ENCODE data around the gene COX6B2. TPM values are rescaled to one million over a fixed set of nuclear protein-coding genes. Genes with fewer than 3 reads are reported as not detected.

The COX6B2 gene
- total RNA-seq, 1 donor from 2014 or later, result 0.50 TPM

DNA sequence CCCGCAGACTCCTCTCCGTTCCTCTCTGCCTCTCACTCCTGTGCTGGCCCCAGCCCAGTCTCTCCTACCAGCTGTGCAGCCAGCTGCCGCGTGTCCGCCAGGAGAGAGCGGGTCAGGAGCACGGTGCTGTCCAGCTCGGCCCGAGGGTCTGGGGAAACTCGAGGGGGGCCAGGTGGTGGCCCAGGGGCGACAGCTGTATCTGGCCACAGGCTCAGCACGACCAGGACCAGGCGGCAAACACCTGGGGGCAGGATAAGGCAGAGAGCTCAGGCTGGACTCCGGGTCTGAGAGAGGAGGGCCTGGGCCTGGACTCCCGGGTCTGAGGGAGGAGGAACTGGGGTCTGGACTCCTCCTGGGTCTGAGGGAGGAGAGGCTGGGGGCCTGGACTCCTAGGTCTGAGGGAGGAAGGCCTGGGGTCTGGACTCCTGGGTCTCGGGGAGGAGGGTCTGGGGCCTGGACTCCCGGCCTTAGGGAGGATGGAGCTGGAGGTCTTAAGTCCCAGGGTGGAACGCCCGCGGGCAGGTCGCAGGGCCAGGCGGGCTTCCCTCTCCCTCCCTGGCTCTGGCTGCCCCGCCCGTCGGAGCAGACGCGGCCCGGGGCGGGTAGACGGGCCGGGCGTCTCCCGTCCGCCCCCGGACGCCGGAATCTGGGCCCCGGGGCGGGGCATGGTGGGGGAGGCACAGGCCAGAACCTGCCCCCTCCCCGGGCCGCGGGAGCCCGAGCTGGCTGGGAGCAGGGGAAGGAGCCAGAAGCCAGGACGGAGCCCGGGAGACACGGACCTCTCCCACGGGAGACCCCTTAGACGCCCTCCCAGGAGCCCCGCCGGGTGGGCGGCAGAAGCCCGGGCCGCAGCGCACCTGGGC lies 14.4 kb upstream of the COX6B2 start:
- H3K27ac ChIP-seq (ENCODE audit: low read depth, low read length), result peak overlapping the region; percentile 70
- peak overlapping the region; percentile 83 for H3K4me3 Mint-ChIP-seq (ENCODE audit: unreplicated experiment)
- H3K4me1 ChIP-seq (ENCODE audit: insufficient read depth, low read length), result peaks cover 38% of the 10 kb centered on the region
- peak; percentile 34 for DNase-seq (ENCODE audit: low read depth)
- peaks cover 34% of the 10 kb centered on the region for H4K20me1 ChIP-seq (ENCODE audit: insufficient read depth, low read length)
- peaks cover 12% of the 10 kb centered on the region for H3K36me3 Mint-ChIP-seq (ENCODE audit: low read depth, unreplicated experiment)
- peak overlapping the region; percentile 88 for H3K9ac ChIP-seq (ENCODE audit: low read length)
- H3K9me3 ChIP-seq (ENCODE audit: insufficient read depth, low read depth, low read length), result no peaks in the 10 kb centered on the region
- peak overlapping the region; percentile 50 for H2AFZ ChIP-seq (ENCODE audit: low read depth, low read length)
- peaks cover 14% of the 10 kb centered on the region for H3K36me3 ChIP-seq (ENCODE audit: insufficient read depth, low read length)
- peak overlapping the region; percentile 72 for H3K4me3 ChIP-seq (ENCODE audit: insufficient read depth, low read depth, low read length)
- H3K27me3 Mint-ChIP-seq (ENCODE audit: low read depth, unreplicated experiment), result no peaks in the 10 kb centered on the region
- TF ChIP-seq, protein P1, sequence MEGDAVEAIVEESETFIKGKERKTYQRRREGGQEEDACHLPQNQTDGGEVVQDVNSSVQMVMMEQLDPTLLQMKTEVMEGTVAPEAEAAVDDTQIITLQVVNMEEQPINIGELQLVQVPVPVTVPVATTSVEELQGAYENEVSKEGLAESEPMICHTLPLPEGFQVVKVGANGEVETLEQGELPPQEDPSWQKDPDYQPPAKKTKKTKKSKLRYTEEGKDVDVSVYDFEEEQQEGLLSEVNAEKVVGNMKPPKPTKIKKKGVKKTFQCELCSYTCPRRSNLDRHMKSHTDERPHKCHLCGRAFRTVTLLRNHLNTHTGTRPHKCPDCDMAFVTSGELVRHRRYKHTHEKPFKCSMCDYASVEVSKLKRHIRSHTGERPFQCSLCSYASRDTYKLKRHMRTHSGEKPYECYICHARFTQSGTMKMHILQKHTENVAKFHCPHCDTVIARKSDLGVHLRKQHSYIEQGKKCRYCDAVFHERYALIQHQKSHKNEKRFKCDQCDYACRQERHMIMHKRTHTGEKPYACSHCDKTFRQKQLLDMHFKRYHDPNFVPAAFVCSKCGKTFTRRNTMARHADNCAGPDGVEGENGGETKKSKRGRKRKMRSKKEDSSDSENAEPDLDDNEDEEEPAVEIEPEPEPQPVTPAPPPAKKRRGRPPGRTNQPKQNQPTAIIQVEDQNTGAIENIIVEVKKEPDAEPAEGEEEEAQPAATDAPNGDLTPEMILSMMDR (IDR thresholded peaks at IDR 0.05; ENCODE audit: insufficient read depth, low read depth, low read length), result no peak
- no peak for TF ChIP-seq EZH2 (IDR thresholded peaks at IDR 0.05; ENCODE audit: insufficient read depth, low read length)
- H3K27ac Mint-ChIP-seq (ENCODE audit: unreplicated experiment), result peak overlapping the region; percentile 47
- H3K9me3 Mint-ChIP-seq (ENCODE audit: unreplicated experiment), result no peaks in the 10 kb centered on the region
- peak overlapping the region; percentile 97 for H3K4me2 ChIP-seq (ENCODE audit: low read length)
- H3K27me3 ChIP-seq (ENCODE audit: insufficient read depth, low read length), result no peaks in the 10 kb centered on the region
- peaks cover 31% of the 10 kb centered on the region for H3K79me2 ChIP-seq (ENCODE audit: insufficient read depth, low read length)
- peaks cover 27% of the 10 kb centered on the region for H3K4me1 Mint-ChIP-seq (ENCODE audit: low read depth, unreplicated experiment)
- no peak for FAIRE-seq

GRCh38 chr19:55368106-55368505 lies 13.6 kb upstream of the COX6B2 start:
- Histone ChIP-seq H3K9me3 (ENCODE audit: insufficient read depth, low read depth, low read length) (no peaks in the 10 kb centered on the region), H3K4me3 (ENCODE audit: insufficient read depth, low read depth, low read length) (peak overlapping the region; percentile 72), H3K4me1 (ENCODE audit: insufficient read depth, low read length) (peaks cover 29% of the 10 kb centered on the region), H3K9ac (ENCODE audit: low read length) (peak overlapping the region; percentile 88), H2AFZ (ENCODE audit: low read depth, low read length) (no peak overlapping the region), H3K27ac (ENCODE audit: low read depth, low read length) (no peak overlapping the region), H3K36me3 (ENCODE audit: insufficient read depth, low read length) (peaks cover 14% of the 10 kb centered on the region), H3K27me3 (ENCODE audit: insufficient read depth, low read length) (no peaks in the 10 kb centered on the region), H4K20me1 (ENCODE audit: insufficient read depth, low read length) (peaks cover 36% of the 10 kb centered on the region), H3K79me2 (ENCODE audit: insufficient read depth, low read length) (peaks cover 31% of the 10 kb centered on the region), H3K4me2 (ENCODE audit: low read length) (peak overlapping the region; percentile 97)
- H3K27me3 Mint-ChIP-seq (ENCODE audit: low read depth, unreplicated experiment), result no peaks in the 10 kb centered on the region
- TF ChIP-seq, protein P1 (IDR thresholded peaks at IDR 0.05; ENCODE audit: insufficient read depth, low read depth, low read length), result no peak
- no peak for TF ChIP-seq EZH2 (IDR thresholded peaks at IDR 0.05; ENCODE audit: insufficient read depth, low read length)
- no peak overlapping the region for H3K27ac Mint-ChIP-seq (ENCODE audit: unreplicated experiment)
- H3K4me1 Mint-ChIP-seq (ENCODE audit: low read depth, unreplicated experiment), result peaks cover 25% of the 10 kb centered on the region
- peaks cover 12% of the 10 kb centered on the region for H3K36me3 Mint-ChIP-seq (ENCODE audit: low read depth, unreplicated experiment)
- FAIRE-seq (no peak), DNase-seq (ENCODE audit: low read depth) (no peak)
- H3K4me3 Mint-ChIP-seq (ENCODE audit: unreplicated experiment), result peak overlapping the region; percentile 83
- H3K9me3 Mint-ChIP-seq (ENCODE audit: unreplicated experiment), result no peaks in the 10 kb centered on the region

DNA sequence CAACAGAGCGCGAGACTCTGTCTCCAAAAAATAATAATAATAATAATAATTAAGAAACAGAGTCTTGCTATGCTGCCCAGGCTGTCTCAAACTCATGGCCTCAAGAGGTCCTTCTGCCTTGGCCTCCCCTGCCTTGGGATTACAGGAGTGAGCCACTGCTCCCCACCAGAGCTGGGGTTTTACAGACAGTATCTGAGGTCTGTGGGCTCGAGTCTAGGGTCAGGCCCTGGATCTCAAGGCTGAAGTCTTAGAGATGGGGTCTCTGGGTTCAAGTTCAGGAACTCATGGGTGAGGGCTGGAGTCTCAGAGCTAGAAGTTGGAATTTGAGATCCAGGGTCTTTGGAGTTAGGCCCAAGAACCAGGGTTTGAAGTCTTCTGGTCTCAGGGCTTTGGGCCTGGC lies 12.3 kb upstream of the COX6B2 start:
- Mint-ChIP-seq H3K4me3 (ENCODE audit: unreplicated experiment) (peak overlapping the region; percentile 58), H3K27me3 (ENCODE audit: low read depth, unreplicated experiment) (no peaks in the 10 kb centered on the region), H3K9me3 (ENCODE audit: unreplicated experiment) (no peaks in the 10 kb centered on the region), H3K27ac (ENCODE audit: unreplicated experiment) (peak overlapping the region; percentile 74), H3K4me1 (ENCODE audit: low read depth, unreplicated experiment) (peaks cover 21% of the 10 kb centered on the region), H3K36me3 (ENCODE audit: low read depth, unreplicated experiment) (peaks cover 12% of the 10 kb centered on the region)
- no peak overlapping the region for H2AFZ ChIP-seq (ENCODE audit: low read depth, low read length)
- peaks cover 36% of the 10 kb centered on the region for H4K20me1 ChIP-seq (ENCODE audit: insufficient read depth, low read length)
- H3K27me3 ChIP-seq (ENCODE audit: insufficient read depth, low read length), result no peaks in the 10 kb centered on the region
- no peak overlapping the region for H3K4me2 ChIP-seq (ENCODE audit: low read length)
- no peak overlapping the region for H3K9ac ChIP-seq (ENCODE audit: low read length)
- no peak for FAIRE-seq
- no peak overlapping the region for H3K4me3 ChIP-seq (ENCODE audit: insufficient read depth, low read depth, low read length)
- peaks cover 31% of the 10 kb centered on the region for H3K79me2 ChIP-seq (ENCODE audit: insufficient read depth, low read length)
- H3K27ac ChIP-seq (ENCODE audit: low read depth, low read length), result no peak overlapping the region
- no peak for DNase-seq (ENCODE audit: low read depth)
- H3K9me3 ChIP-seq (ENCODE audit: insufficient read depth, low read depth, low read length), result no peaks in the 10 kb centered on the region
- H3K4me1 ChIP-seq (ENCODE audit: insufficient read depth, low read length), result peaks cover 16% of the 10 kb centered on the region
- TF ChIP-seq EZH2 (IDR thresholded peaks at IDR 0.05; ENCODE audit: insufficient read depth, low read length), result no peak
- TF ChIP-seq, protein P1 (IDR thresholded peaks at IDR 0.05; ENCODE audit: insufficient read depth, low read depth, low read length), result no peak
- H3K36me3 ChIP-seq (ENCODE audit: insufficient read depth, low read length), result peaks cover 14% of the 10 kb centered on the region

All from astrocyte (in vitro differentiated cells and primary cell).